RWPE2 (cell line): ENCODE measurements around the gene SETD1B.

Source experiments
- ATAC-seq: fragments of 200-7000 bp; cut with Tn5 transposase; 3 replicates; pipeline ENCODE4 v1.9.1; 2021; ENCODE audit warnings: low read depth
- DNase-seq: peaks from one replicate; pipeline ENCODE4 v3.0.0-alpha.2; 2020; ENCODE audit warnings: low spot score
- H3K27ac ChIP-seq: fragments of 450-650 bp; 2 replicates; pipeline ENCODE4 v1.5.1; 2017; ENCODE audit warnings: mild to moderate bottlenecking; ENCODE audit not compliant: poor library complexity, severe bottlenecking
- H3K27me3 ChIP-seq: fragments of 250-450 bp; sonication (Bioruptor Pico); 2 replicates; pipeline ENCODE4 v1.5.1; 2021; ENCODE audit warnings: mild to moderate bottlenecking, moderate library complexity; ENCODE audit not compliant: insufficient read depth, poor library complexity, severe bottlenecking
- H3K36me3 ChIP-seq: fragments of 250-450 bp; sonication (Bioruptor Pico); 2 replicates; pipeline ENCODE4 v1.5.1; 2020; ENCODE audit warnings: low read depth, mild to moderate bottlenecking, moderate library complexity
- H3K4me1 ChIP-seq: fragments of 250-450 bp; sonication (Bioruptor Pico); 2 replicates; pipeline ENCODE4 v1.5.1; 2021; ENCODE audit warnings: mild to moderate bottlenecking, moderate library complexity; ENCODE audit not compliant: insufficient read depth, poor library complexity, severe bottlenecking
- H3K4me3 ChIP-seq: fragments of 250-450 bp; sonication (Bioruptor Pico); 2 replicates; pipeline ENCODE4 v1.5.1; 2021; ENCODE audit warnings: mild to moderate bottlenecking, moderate library complexity; ENCODE audit not compliant: severe bottlenecking
- H3K9me3 ChIP-seq: fragments of 250-450 bp; sonication (Bioruptor Pico); 2 replicates; pipeline ENCODE4 v1.5.1; 2021; ENCODE audit warnings: mild to moderate bottlenecking, moderate library complexity; ENCODE audit not compliant: severe bottlenecking
- CTCF ChIP-seq: fragments of 450-650 bp; IDR thresholded peaks from one replicate; pipeline ENCODE4 v1.5.1; 2017; ENCODE audit warnings: mild to moderate bottlenecking, moderate library complexity; ENCODE audit not compliant: poor library complexity, severe bottlenecking

The SETD1B gene

DNA sequence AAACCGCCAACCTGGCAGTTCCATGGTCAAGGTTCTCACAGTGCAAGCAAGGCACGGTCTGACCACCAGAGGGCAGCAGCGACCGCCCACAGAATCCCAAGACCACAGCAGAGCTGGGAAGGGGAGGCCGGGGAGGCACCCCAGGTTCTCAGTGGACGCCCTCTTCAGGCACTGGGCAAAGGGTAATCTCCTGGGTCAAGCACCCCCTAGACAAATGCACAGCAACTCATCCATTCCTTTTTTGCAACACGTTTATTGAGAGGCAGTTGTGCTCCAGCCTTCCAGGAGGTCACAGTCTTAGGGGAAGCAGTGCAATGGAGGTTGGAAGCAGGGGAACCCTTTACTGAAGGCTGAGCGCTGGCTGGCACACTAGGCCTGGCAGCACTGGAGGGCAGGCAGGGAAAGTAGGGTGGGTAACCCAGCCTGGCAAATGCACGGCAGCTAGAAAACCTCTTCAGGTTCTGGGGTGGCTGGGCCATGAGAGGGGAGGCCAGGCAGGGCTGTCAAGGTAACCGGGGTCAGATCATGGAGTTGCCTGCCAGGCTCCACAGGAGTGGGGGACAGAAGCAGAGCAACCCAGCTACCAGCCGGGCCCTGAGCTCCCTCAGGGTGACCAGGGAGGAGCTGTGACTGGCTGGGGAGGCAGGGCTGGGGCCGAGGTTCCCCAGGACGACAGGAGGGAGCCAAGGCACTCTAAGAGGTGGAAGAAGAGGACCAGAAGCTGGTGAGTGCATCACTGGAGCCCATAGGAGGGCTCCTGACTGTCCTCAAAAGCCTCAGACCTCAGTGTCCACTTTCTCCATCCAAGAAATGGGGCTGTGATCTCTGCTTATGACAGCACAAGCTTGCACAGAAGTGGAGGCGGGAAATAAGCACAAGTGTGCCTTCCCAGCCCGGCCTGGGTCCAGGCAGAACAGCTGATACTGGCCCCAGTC is 8.5 kb upstream of the SETD1B start:
- TF ChIP-seq CTCF = peak; percentile 76
- H3K27ac ChIP-seq = peak overlapping the region; percentile 100
- ATAC-seq (peak; percentile 20), DNase-seq (peak; percentile 70)
- peaks cover 10% of the 10 kb centered on the region; the same call in 1 of the 2 replicates for H3K36me3 ChIP-seq
- no peaks in the 10 kb centered on the region for H3K9me3 ChIP-seq
- no peaks in the 10 kb centered on the region for H3K27me3 ChIP-seq
- peaks cover 36% of the 10 kb centered on the region for H3K4me1 ChIP-seq
- H3K4me3 ChIP-seq = no peak overlapping the region

DNA sequence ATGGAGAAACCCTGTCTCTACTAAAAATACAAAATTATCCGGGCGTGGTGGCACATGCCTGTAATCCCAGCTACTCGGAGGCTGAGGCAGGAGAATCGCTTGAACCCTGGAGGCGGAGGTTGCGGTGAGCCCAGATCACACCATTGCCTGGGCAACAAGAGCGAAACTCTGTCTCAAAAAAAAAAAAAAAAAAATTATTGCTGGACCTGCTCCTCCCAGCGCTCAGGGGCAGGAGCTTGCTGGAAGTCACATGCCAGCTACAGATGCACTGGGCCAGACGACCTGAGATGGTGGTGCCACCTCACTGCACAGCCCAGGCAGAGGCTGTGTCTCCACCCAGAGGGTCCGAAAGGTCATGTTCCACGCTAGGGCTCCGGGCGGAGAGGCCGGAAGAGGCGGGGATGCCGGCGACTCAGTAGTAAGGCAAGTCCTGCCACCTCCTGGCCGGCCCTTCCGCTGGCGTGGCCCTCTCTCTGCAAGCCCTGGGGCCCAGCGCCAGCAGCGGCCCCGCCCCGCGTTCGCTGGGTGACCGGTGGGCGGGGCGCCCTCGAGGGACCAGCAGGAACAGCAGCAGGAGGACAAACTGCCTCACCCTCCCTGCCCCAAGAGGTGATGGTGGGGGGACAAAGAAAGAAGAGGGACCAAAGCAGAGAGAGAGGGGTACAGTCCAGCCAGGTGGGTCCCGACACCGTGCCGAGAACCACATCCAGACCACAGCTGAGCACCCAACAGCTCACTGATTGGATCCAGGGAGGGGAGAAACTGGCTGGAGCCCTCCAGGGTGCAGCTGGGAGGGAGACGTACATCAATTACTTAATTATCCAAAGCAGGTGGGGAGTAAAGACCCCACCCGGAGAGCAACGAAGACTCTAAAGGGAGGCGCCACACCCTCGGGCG is 6.7 kb upstream of the SETD1B start:
- Histone ChIP-seq H3K9me3 (no peaks in the 10 kb centered on the region), H3K27ac (peak overlapping the region; percentile 100), H3K36me3 (peaks cover 15% of the 10 kb centered on the region; the same call in 1 of the 2 replicates), H3K27me3 (no peaks in the 10 kb centered on the region), H3K4me1 (peaks cover 40% of the 10 kb centered on the region), H3K4me3 (peak overlapping the region; percentile 14)
- TF ChIP-seq CTCF = peak; percentile 27
- ATAC-seq (peak; percentile 17), DNase-seq (peak; percentile 86)

- peak; percentile 81 for DNase-seq
Measured at GRCh38 chr12:121797937-121798786, 5.6 kb upstream of the SETD1B start.

DNA sequence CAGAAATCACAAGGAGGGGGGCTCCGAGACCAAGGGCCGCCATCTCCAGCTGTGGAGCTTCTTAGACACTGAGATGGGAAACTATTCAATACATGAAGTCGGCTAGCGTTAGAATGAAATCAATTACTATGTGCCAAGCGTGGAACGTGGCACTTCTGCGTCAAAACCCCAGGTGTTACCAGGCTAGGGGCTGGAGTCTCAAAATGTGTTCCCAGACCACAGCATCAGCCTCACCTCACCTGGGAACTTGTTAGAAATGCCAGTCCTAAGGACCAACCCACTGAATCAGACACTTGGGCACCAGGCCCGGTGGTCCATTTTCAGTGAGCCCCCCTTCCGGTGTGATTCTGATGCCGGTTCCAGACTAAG is 5.0 kb upstream of the SETD1B start:
- no peak for TF ChIP-seq CTCF
- peaks cover 15% of the 10 kb centered on the region; the same call in 1 of the 2 replicates for H3K36me3 ChIP-seq
- DNase-seq = no peak
- peaks cover 36% of the 10 kb centered on the region for H3K4me1 ChIP-seq
- peak overlapping the region; percentile 12 for H3K4me3 ChIP-seq
- no peak for ATAC-seq
- H3K9me3 ChIP-seq = no peaks in the 10 kb centered on the region
- H3K27ac ChIP-seq = peak overlapping the region; percentile 100
- no peaks in the 10 kb centered on the region for H3K27me3 ChIP-seq

More at GRCh38 chr12:121797937-121798786, 5.6 kb upstream of the SETD1B start:
- no peak for ATAC-seq
- peaks cover 36% of the 10 kb centered on the region for H3K4me1 ChIP-seq
- peaks cover 15% of the 10 kb centered on the region; the same call in 1 of the 2 replicates for H3K36me3 ChIP-seq
- TF ChIP-seq CTCF = no peak
- H3K4me3 ChIP-seq = no peak overlapping the region
- H3K9me3 ChIP-seq = no peaks in the 10 kb centered on the region
- H3K27ac ChIP-seq = peak overlapping the region; percentile 100
- H3K27me3 ChIP-seq = no peaks in the 10 kb centered on the region
